HG03442 (cell line): ENCODE results near the gene INVS.
"Not testable (repeated sequence)": the region's sequence is repeated elsewhere in the genome, so short reads cannot be mapped to it uniquely, and the experiment has no call there.

Source experiments
- ATAC-seq: cut with Tn5 transposase; IDR thresholded peaks from one replicate; pipeline ENCODE4 v1.9.1; 2021; ENCODE audit warnings: mild to moderate bottlenecking, moderate library complexity; ENCODE audit not compliant: unreplicated experiment

Gene INVS

DNA sequence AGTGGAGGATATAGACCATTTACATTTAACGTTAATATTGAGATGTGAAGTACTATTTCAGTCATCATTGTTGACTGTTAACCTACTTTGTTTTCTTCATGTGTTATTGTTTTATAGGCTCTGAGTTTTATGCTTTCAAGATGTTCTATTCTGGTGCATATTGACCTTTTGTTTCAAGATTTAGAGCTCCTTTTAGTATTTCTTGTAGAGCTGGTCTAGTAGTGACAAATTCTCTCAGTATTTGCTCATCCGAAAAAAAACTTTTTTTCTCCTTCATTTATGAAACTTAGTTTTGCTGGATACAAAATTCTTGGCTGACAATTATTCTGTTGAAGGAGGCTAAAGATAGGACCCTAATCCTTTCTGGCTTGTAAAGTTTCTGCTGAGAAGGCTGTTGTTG lies 91.3 kb downstream of the INVS start:
- ATAC-seq: no peak

- no peak for ATAC-seq
Observed at GRCh38 chr9:100191264-100191663, 92.2 kb downstream of the INVS start.

GRCh38 chr9:100193078-100193477 lies 94.0 kb downstream of the INVS start:
- no peak for ATAC-seq

DNA sequence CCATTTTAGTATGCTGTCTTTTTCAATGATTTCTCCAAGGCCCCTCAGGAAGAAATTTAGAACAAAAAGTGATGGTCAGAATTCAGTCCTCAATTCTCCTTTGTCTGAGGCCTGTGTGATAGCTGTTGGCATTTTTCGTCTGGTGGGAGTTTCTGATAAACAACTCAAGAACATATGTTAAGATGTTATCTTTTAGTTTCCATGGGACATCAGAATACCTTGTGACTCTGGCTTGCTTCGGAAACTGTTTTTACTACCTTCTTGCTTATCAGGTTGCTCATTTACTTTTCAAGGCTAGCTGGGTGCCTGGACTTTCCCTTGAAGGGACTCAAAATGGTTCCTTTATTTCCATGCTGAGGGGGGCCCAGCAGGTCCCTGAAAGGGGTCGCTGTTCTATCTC lies 97.2 kb downstream of the INVS start:
- no peak for ATAC-seq

- ATAC-seq: no peak
Observed at GRCh38 chr9:100196828-100197227, 97.8 kb downstream of the INVS start.

DNA sequence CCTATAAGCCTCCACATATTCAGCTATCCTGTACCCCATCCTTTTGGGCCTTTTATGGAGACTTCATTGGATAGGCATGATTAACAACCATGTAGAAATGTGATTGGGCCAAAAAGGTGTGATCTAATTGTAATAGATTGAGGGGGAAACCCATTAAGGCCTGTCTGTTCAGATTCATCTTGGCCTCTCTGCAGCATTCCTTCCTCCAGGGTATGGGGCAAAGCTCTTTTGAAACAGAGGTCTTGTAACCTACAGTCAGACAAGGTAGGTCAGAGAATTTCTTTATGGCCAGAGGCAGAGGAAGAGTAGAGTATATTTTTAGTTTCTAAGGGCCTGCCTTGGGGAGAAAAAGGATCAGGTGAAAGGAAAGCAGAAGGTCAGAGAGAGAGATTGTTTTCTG lies 98.5 kb downstream of the INVS start:
- no peak for ATAC-seq

GRCh38 chr9:100202806-100203205 lies 103.8 kb downstream of the INVS start:
- ATAC-seq: no peak

DNA sequence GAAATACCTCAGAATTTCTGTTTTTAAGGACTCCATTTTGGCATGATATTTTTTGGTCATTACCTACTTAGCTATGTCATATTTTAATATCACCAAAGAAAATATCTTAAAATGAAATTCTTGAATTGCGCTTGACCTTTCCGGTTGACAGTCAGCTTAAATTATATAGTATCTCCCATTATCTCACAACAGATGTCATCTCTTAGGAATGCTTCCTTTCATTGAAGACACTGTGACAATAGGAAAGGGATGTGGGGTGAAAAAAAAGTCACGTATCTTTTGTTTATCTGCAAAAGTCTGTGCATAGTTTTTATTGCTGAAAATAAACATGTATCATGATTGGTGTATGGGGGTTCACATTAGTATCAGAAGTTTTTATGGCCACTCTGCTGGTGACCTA lies 105.8 kb downstream of the INVS start:
- ATAC-seq: no peak

DNA sequence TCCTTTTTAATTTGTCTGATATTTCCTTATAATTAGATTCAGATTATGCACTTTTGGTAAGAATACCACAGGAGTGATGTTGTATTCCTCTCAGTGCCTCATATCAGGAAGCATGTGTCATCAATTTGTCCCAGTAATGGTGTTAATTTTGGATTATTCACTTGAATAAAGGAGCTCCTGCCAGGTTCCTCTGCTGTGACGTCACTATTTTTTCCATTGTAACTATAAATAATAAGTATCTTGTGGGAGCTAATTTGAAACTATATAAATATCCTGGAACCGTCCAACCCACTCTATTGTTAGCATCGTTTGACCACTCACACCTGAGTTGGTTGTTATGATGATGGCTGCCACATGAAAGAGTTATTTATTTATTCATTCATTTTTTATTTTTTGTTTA lies 107.9 kb downstream of the INVS start:
- ATAC-seq: no peak

- no peak for ATAC-seq
Observed at GRCh38 chr9:100208673-100209072, 109.6 kb downstream of the INVS start.

GRCh38 chr9:100211476-100211875 lies 112.4 kb downstream of the INVS start:
- no peak for ATAC-seq

DNA sequence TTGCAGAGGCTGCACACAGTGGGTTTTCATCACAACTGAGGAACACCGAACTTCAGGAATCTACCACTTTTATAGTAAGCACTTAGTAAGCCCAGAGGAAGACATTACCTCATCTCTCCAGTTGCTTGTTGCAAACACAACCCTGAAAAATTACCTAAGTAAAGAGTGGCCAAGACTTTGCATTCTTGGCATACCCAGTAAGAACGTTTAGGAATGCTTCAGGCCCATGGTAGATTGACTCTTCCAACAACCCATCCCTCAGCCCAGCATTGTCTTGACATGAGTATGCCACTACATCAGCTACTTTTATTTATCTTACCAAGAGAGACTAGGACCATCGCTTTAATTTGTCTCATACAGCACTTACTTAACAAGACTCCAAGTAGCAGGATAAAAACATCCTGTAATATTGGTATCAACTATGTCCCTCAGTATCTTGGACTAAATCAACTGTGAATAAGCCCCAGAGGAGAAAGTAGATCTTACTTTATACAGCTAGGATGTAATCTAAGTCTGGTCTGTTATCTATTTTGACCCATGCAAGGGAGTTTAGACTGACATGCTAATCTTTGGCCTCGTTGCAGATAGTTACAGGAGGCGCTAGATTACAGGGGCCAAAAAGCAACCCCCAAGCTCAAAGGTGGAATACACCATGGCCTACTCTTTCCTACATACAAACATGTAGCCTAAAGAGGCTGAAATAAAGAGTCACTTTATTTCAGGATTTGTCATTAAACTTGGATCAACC lies 114.9 kb downstream of the INVS start:
- no peak for ATAC-seq

GRCh38 chr9:100216178-100216787 lies 117.2 kb downstream of the INVS start:
- peak; percentile 69 for ATAC-seq

- ATAC-seq: no peak
Observed at GRCh38 chr9:100217536-100217935, 118.5 kb downstream of the INVS start.

DNA sequence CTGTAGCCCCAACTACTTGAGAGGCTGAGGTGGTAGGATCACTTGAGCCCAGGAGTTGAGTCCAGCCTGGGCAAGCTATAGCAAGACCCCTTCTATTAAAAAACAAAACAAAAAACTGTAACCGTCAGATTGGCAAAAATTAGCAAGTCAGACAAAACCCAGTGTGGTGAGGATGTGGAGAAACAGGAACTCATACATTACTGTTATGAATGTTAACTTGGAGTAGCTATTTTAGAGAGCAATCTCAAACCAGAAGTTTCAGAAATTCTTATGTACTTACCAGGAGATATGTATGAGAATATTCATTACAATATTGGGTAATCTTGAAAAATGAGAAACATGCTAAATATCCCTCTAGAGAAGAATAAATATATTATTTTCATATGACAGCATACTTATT lies 120.3 kb downstream of the INVS start:
- ATAC-seq: peak; percentile 79

DNA sequence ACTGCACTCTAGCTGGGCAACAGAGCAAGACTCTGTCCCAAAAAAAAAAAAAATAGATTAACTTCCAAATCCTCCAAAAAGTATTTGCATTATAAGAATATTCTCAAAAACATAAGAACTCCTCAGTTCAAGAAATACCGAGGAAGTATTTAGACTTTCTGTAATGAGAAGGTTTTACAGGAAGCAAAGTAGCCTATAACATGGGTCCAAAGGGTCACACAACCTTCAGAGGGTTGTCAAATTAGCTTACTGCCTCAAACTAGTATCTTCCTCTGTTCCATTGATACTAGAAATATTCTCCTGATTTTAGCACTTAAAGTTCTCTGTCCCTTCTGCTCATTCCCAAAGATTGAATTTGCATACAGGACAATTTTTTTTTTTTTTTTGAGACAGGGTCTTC lies 121.9 kb downstream of the INVS start:
- no peak for ATAC-seq

- ATAC-seq: no peak
Observed at GRCh38 chr9:100221538-100221937, 122.5 kb downstream of the INVS start.

DNA sequence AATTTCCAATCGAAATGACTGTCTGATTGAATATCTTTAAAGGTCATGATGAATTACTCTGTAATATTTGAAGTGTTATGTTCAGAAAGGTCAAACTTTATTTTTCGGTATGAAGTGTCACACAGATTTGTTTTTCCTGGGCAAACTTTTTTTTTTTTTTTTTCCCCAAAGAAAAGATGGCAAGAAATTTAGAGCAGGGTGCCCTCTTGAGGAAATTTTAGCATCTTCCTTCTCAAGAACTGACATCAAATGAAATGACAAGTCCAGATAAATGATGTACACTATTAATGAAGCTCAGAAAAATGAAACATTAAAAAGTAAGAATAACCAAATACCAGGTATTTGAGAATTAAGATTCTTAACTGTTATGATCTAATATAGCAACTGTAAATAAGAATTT lies 123.6 kb downstream of the INVS start:
- ATAC-seq: no peak

DNA sequence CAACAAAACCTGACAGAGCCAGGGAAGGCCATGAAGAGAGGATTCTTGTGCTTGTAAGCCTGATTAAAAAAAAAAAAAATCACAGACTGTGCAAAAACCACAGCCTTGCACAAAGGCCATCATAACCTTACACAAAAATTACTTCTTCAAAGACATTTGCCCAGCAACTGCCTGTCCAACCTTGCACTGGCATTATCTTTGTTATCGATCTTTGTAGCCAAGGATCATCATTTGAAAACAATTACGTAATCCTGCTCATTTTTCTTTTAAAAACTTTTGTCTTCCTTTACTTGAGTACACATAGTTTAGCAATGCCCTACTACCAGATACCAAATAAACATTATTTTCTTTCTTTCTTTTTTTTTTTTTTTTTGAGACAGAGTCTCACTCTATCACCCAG lies 128.6 kb downstream of the INVS start:
- ATAC-seq: no peak

GRCh38 chr9:100228352-100228869 lies 129.4 kb downstream of the INVS start:
- ATAC-seq: no peak

DNA sequence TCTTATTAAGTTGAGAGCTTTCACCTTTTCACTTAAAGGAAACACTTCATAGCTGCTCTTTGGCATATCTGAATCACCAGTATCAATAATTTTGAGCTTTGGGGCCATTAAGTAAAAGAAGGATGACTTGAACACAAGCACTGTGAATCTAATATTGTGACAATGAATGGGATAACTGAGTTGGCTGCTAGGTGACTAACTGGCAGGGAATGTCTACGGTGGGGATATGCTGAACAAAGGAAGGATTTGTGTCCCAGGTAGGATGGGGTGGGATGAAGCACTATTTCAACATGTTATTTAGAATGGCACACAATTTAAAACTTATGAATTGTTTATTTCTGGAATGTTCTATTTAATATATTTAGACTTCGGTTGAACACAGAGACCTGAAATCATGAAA lies 130.1 kb downstream of the INVS start:
- no peak for ATAC-seq

DNA sequence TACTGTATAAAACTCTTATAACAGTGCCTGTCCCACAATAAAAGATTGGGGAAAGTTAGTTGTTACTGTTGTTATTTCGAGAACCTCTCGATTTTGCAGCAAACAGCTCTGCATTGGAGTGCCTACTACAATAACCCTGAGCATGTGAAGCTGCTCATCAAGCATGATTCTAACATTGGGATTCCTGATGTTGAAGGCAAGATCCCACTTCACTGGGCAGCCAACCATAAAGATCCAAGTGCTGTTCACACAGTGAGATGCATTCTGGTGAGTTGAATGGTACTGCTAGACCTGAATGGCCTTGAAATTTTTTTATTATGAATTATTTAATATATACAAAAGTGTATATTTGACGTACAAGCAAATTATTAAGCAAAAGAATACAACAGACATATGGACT lies 130.5 kb downstream of the INVS start:
- ATAC-seq: no peak

- ATAC-seq: not testable (repeated sequence)
Observed at GRCh38 chr9:100236986-100237385, 137.9 kb downstream of the INVS start.
